DMS79 (cell line): ENCODE results near the gene CHRNB2.

Experiments
- DNase-seq: peaks from one replicate; lab custom pipeline; 2025; lab: John Stamatoyannopoulos, UW

Gene CHRNB2

GRCh38 chr1:154553056-154554030 lies 14.2 kb upstream of the CHRNB2 start:
- no peak for DNase-seq

- DNase-seq = no peak
Measured at GRCh38 chr1:154556422-154556821, 11.2 kb upstream of the CHRNB2 start.

- no peak for DNase-seq
Measured at GRCh38 chr1:154557248-154557938, 10.2 kb upstream of the CHRNB2 start.

GRCh38 chr1:154557939-154558719 lies 9.4 kb upstream of the CHRNB2 start, which contains the start of gene UBE2Q1:
UBE2Q1 (minus strand) TSS chr1:154558662; CDS start chr1:154558553, 109 bp downstream.
- DNase-seq = no peak

GRCh38 chr1:154558720-154559465 lies 8.7 kb upstream of the CHRNB2 start:
- peak; percentile 98 for DNase-seq

- DNase-seq = peak; percentile 83
Measured at GRCh38 chr1:154559466-154560044, 8.0 kb upstream of the CHRNB2 start.

- no peak for DNase-seq
Measured at GRCh38 chr1:154565876-154566275, 1.7 kb upstream of the CHRNB2 start.

GRCh38 chr1:154568157-154568815 lies 708 bp downstream of the CHRNB2 start:
- no peak for DNase-seq

GRCh38 chr1:154571244-154571963 lies 3.8 kb downstream of the CHRNB2 start:
- no peak for DNase-seq

GRCh38 chr1:154571964-154572288 lies 4.3 kb downstream of the CHRNB2 start:
- DNase-seq = no peak

- DNase-seq = no peak
Measured at GRCh38 chr1:154572468-154573167, 5.0 kb downstream of the CHRNB2 start.

GRCh38 chr1:154573168-154573510 lies 5.6 kb downstream of the CHRNB2 start:
- DNase-seq = peak; percentile 54

- DNase-seq = peak; percentile 7
Measured at GRCh38 chr1:154574716-154575115, 7.1 kb downstream of the CHRNB2 start.

GRCh38 chr1:154575147-154575927 lies 7.8 kb downstream of the CHRNB2 start:
- no peak for DNase-seq

- DNase-seq = no peak
Measured at GRCh38 chr1:154575951-154576566, 8.5 kb downstream of the CHRNB2 start.

GRCh38 chr1:154577346-154578057 lies 9.9 kb downstream of the CHRNB2 start:
- DNase-seq = no peak

GRCh38 chr1:154578058-154578418 lies 10.5 kb downstream of the CHRNB2 start:
- no peak for DNase-seq

GRCh38 chr1:154579374-154579773 lies 11.8 kb downstream of the CHRNB2 start:
- no peak for DNase-seq
